A673 (cell line): ENCODE data around the gene FAM227B.

Experiments
- EZH2 ChIP-seq: fragments of 200-600 bp; sonication (generic); IDR thresholded peaks from 2 replicates; pipeline ENCODE4 v1.6.1; 2017; ENCODE audit warnings: borderline replicate concordance, low read depth, mild to moderate bottlenecking, mixed read lengths, antibody characterized with exemption, low read length; ENCODE audit not compliant: poor library complexity, severe bottlenecking
- TF ChIP-seq, protein P1 (sequence below): fragments of 300-800, 200-600 bp; sonication (generic); conservative IDR thresholded peaks from 2 replicates; pipeline ENCODE4 v1.5.1; 2017; ENCODE audit warnings: low read depth, mild to moderate bottlenecking, antibody characterized with exemption, low read length, moderate library complexity, mixed read lengths

- TF ChIP-seq, protein P1, sequence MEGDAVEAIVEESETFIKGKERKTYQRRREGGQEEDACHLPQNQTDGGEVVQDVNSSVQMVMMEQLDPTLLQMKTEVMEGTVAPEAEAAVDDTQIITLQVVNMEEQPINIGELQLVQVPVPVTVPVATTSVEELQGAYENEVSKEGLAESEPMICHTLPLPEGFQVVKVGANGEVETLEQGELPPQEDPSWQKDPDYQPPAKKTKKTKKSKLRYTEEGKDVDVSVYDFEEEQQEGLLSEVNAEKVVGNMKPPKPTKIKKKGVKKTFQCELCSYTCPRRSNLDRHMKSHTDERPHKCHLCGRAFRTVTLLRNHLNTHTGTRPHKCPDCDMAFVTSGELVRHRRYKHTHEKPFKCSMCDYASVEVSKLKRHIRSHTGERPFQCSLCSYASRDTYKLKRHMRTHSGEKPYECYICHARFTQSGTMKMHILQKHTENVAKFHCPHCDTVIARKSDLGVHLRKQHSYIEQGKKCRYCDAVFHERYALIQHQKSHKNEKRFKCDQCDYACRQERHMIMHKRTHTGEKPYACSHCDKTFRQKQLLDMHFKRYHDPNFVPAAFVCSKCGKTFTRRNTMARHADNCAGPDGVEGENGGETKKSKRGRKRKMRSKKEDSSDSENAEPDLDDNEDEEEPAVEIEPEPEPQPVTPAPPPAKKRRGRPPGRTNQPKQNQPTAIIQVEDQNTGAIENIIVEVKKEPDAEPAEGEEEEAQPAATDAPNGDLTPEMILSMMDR: no peak
- no peak for TF ChIP-seq EZH2
Observed at GRCh38 chr15:49439678-49440395, 180.8 kb downstream of the FAM227B start.
